Measurements from ENCODE around the gene FOXP1.

The FOXP1 gene

DNA sequence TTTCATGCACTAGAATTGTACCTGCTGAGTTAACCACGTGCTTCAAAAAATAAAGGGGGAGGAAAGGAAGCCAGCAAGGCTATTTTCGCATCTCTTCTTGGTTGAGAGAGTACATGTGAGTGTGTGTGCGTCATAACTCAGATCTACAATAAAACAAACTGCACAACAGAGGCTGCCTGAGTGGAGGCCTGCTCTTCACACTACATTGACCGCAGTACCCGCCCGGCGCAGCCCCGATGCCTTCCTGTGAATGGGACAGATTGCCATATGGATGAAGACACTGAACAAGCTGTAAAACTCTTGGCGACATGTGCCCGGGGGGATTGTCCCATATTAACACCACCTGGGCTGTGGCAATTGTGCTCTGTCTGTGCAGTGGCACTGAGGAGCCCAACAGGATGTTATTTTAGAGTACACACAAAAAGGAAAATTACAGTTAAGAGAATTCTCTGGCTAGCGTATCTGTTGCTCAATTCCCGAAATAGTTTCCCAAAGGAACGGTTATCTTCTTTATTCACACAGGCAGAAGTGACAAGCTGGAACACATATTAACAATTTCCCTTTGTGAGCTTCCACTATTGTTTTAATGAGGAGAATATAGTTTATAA lies 551.5 kb downstream of the FOXP1 start:
- DNase-seq (ENCODE audit: insufficient read length) (no peak), FAIRE-seq (no peak)
- TF ChIP-seq TAF1 (IDR thresholded peaks at IDR 0.05; ENCODE audit: borderline replicate concordance, low read depth, low read length): no peak
- no peak for TF ChIP-seq POLR2A (IDR thresholded peaks at IDR 0.05; ENCODE audit: low read depth, low read length)
- no peak for TF ChIP-seq POLR2AphosphoS5 (IDR thresholded peaks at IDR 0.05; ENCODE audit: low read depth, low read length)

DNA sequence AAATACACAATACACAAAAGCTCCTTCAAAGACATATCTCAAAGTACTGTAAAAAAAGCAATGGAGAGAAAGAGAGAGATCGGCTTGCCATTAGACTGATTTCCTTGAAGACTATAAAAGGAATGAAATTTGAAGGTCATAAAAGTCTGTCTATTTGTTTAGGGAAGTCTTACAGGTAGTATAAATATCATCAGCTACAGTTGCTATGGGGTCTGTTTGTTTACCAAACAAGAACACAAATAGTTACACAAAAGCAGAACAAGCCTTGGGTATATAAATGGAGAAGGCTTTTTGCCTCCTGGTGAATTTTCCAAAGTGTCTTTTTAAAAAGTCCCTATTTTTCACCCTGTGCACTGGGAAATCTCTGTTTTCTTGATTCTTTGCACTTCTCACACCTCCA lies 552.3 kb downstream of the FOXP1 start:
- DNase-seq (ENCODE audit: insufficient read length) (no peak), FAIRE-seq (no peak)
- TF ChIP-seq TAF1 (IDR thresholded peaks at IDR 0.05; ENCODE audit: borderline replicate concordance, low read depth, low read length): no peak
- no peak for TF ChIP-seq POLR2AphosphoS5 (IDR thresholded peaks at IDR 0.05; ENCODE audit: low read depth, low read length)
- TF ChIP-seq POLR2A (IDR thresholded peaks at IDR 0.05; ENCODE audit: low read depth, low read length): no peak

DNA sequence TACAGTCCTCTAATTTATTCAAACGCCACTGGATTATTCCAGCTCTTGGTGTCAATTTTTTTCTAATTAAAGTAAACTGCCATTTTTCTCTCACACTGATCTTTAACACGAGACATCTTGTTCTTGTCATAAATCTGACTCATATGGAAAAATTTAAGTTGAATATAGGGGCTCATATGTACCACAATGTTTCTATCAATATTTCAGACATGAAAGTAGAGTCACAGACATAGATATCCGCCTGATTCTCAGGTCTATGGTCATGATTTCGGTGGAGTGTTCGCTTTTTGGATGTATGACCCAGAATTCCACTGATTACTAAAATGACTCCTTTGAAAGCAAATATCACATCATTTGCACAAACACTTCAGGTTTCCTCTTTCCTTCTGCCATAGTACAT lies 552.8 kb downstream of the FOXP1 start:
- FAIRE-seq (no peak), DNase-seq (ENCODE audit: insufficient read length) (no peak)
- TF ChIP-seq TAF1 (IDR thresholded peaks at IDR 0.05; ENCODE audit: borderline replicate concordance, low read depth, low read length) (no peak), POLR2AphosphoS5 (IDR thresholded peaks at IDR 0.05; ENCODE audit: low read depth, low read length) (no peak), POLR2A (IDR thresholded peaks at IDR 0.05; ENCODE audit: low read depth, low read length) (no peak)

DNA sequence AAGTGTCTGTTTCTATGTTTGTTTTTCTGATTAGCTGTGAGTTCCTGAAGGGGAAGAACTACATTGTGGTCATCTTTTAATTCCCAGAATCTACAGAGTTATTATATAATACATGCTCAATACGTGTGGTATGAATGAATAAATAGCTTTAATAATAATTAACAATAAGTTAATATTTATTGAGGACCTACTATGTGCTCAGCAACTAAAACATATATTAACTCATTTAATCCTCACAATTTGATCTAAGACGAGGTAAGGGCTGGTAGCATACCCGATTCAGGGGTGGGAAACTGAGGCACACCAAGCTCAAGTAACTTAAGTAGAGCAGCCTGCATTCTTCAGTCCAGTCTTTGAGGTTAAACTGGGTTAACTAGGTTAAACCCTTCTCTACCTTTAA lies 553.8 kb downstream of the FOXP1 start:
- no peak for TF ChIP-seq POLR2AphosphoS5 (IDR thresholded peaks at IDR 0.05; ENCODE audit: low read depth, low read length)
- no peak for TF ChIP-seq POLR2A (IDR thresholded peaks at IDR 0.05; ENCODE audit: low read depth, low read length)
- no peak for TF ChIP-seq TAF1 (IDR thresholded peaks at IDR 0.05; ENCODE audit: borderline replicate concordance, low read depth, low read length)
- FAIRE-seq: no peak
- no peak for DNase-seq (ENCODE audit: insufficient read length)

DNA sequence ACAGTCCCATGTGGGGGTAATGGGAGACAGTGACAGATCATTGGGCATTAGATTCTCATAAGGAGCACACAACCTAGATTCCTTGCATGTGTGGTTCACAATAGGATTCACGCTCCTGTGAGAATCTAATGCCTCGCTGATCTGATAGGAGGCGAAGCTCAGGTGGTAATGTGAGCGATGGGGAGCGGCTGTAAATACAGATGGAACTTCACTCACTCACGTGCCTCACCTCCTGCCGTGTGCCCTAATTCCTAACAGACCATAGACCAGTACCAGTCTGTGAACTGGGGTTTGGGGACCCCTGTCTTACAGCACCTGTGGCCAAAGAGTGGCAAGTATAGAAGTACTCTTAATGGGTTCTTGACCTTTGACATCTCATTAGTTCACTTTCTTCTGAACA lies 554.7 kb downstream of the FOXP1 start:
- no peak for TF ChIP-seq TAF1 (IDR thresholded peaks at IDR 0.05; ENCODE audit: borderline replicate concordance, low read depth, low read length)
- no peak for TF ChIP-seq POLR2AphosphoS5 (IDR thresholded peaks at IDR 0.05; ENCODE audit: low read depth, low read length)
- TF ChIP-seq POLR2A (IDR thresholded peaks at IDR 0.05; ENCODE audit: low read depth, low read length): no peak
- FAIRE-seq (no peak), DNase-seq (ENCODE audit: insufficient read length) (no peak)

DNA sequence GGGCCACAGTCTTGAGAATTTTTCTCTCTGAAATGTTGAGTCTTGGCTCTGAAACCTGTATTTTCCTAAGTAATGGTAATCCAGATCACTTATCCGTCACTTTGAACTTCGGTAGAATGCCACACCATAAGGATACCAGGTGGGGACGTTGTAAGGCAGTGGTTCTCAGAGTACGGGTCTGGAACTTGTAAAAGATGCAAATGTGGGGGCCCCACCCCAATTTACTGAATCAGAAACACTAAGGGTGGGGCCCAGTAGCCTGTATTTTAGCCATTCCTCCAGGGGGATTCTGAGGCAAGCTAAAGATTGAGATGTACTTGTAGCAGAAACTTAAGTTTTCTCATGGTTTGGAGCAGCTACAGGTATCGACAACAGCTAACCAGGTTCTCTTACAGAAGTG lies 555.3 kb downstream of the FOXP1 start:
- TF ChIP-seq TAF1 (IDR thresholded peaks at IDR 0.05; ENCODE audit: borderline replicate concordance, low read depth, low read length): no peak
- FAIRE-seq (no peak), DNase-seq (ENCODE audit: insufficient read length) (no peak)

DNA sequence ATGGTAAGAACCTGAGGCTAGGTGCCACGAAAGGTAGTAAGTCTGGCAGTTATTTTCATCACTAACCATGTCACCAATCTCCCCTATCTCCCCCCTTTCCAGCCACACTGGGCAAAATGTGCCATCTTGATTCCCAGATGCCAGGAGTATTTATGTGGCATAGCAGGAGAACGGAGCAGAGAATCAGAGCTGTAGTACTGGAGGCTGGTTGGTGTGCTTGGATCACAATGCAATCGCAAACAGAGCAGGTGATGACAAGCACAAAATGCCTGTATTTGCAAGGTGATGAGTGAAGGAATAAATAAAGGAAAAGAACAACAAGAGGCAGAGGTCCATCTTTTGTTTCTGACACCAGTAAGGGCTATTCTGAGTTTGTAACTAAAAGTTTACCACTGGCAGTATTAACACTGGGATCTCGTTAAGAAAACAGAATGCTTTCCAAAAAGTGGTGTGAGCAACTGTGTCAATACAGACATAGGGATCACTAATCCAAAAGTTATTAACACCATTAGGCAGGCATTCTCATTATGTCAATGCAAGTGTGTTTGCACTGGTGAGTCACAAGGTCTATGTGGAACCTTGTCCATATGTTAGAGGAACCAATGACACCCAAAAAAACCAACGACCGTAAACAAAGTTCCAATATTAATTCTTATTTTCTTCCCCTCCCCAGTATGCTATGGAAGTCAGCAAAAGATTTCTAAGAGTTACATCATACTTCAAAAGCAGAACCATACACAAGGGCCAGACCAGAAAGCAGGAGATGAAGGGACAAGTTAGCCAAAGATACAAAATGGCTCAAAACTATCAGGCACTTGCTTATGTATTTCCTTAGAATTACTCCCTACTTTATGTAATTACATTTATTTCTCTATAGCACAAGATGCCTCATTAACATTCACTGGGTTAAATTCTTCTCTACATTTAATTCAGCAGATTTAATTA lies 556.6 kb downstream of the FOXP1 start:
- DNase-seq (ENCODE audit: insufficient read length): no peak
- FAIRE-seq: no peak
- TF ChIP-seq POLR2A (IDR thresholded peaks at IDR 0.05; ENCODE audit: low read depth, low read length): no peak
- TF ChIP-seq POLR2AphosphoS5 (IDR thresholded peaks at IDR 0.05; ENCODE audit: low read depth, low read length): no peak
- TF ChIP-seq TAF1 (IDR thresholded peaks at IDR 0.05; ENCODE audit: borderline replicate concordance, low read depth, low read length): no peak

DNA sequence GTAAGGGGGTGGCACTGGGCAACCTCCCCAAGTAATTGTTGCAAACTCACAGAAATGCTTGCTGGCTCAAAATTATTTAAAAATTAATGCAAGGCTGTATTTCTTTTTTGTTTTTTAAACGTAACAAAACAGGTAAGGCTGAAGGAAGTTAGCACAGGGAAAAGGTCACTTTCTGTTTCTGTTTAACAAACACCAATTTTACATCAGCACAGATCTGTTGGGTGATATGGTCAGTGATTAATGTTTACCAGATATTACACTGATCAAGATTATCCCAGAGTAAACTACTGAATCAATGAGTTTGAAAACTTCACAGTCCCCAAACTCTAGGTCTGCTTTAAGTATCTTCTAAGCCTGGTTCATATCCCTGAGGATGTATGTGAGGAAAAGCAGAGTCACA lies 558.0 kb downstream of the FOXP1 start:
- FAIRE-seq: no peak
- DNase-seq (ENCODE audit: insufficient read length): no peak
- TF ChIP-seq POLR2A (IDR thresholded peaks at IDR 0.05; ENCODE audit: low read depth, low read length): no peak
- no peak for TF ChIP-seq POLR2AphosphoS5 (IDR thresholded peaks at IDR 0.05; ENCODE audit: low read depth, low read length)
- no peak for TF ChIP-seq TAF1 (IDR thresholded peaks at IDR 0.05; ENCODE audit: borderline replicate concordance, low read depth, low read length)

DNA sequence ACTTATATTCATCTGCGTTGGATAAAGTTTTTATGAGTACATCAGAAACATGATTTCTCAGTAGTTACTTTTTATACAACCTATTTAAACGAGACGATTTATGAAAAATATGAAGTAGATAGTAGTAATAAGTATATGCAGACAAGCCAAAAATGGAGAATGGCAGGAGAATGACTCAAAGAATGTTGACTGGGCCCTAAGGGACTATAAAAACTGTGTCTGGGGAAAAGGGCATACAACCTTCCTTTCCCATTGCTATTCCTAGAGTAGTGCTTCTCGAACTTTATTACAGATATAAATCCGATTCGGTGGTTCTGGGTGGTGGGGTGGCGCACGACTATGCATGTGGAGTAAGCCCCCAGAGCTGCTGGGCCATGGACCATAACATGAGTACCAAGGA lies 558.5 kb downstream of the FOXP1 start:
- no peak for FAIRE-seq
- DNase-seq (ENCODE audit: insufficient read length): no peak
- no peak for TF ChIP-seq POLR2A (IDR thresholded peaks at IDR 0.05; ENCODE audit: low read depth, low read length)

DNA sequence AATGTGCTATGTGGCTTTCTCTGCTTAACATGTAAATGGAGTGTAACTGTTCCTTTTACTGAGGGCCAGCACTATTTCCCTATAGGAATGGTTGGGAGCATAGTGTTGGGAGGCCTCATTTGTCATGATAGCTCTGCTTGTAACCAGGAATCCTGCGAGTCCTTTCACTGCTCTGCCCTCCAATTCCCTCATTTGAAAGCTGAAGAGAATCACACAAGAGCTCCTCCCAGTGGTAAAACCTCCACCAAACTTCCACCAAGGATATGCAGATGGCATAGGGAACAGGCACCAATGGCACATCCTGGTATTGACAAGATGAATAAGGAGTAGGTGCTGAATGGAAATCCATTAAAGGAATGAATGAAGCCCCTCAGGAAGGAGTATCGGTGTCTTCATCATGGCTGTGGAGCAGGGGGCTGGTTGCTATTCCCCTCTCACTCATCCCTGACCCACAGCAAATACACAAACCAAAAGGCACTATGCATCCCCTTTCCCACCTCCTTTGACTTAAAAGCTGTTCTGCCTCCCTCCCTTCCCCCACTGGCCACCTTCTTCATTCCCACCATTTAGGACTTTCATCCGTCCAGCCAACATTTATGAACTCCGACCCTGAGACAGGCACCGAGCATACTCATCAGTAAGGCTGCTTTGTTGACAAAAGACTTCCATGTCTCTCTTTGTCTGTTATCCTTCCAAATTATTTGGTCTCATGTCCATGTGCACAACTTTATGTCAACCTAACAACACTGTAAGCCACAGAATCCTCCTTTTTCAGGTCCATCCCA lies 560.8 kb downstream of the FOXP1 start:
- DNase-seq (ENCODE audit: insufficient read length) (no peak), FAIRE-seq (no peak)
- TF ChIP-seq TAF1 (IDR thresholded peaks at IDR 0.05; ENCODE audit: borderline replicate concordance, low read depth, low read length) (no peak), POLR2AphosphoS5 (IDR thresholded peaks at IDR 0.05; ENCODE audit: low read depth, low read length) (no peak), POLR2A (IDR thresholded peaks at IDR 0.05; ENCODE audit: low read depth, low read length) (no peak)

DNA sequence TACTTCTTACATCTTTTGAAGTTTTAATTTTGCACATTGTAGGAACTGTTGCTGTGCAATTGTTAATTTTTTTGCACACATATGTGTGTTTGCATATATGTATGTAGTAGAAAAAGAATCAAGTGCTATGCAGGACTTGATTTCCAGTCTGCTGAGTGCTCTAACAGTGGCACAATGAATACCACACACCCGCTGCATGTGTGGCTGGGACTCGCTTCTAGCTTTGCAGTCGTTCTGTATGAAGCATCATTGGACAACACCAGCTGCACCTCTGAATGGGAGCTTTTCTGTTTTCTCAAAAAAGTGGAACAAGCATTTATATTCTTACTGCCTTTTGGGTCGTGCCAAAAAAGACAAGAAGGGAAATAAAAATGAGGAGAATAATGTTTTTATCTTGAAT lies 564.7 kb downstream of the FOXP1 start:
- TF ChIP-seq POLR2A (IDR thresholded peaks at IDR 0.05; ENCODE audit: low read depth, low read length) (no peak), POLR2AphosphoS5 (IDR thresholded peaks at IDR 0.05; ENCODE audit: low read depth, low read length) (no peak), TAF1 (IDR thresholded peaks at IDR 0.05; ENCODE audit: borderline replicate concordance, low read depth, low read length) (no peak)
- FAIRE-seq (no peak), DNase-seq (ENCODE audit: insufficient read length) (no peak)

All from GM12892 (cell line).